Activated naive CD4-positive, alpha-beta T cell treated with Interleukin-2 at 50 U/mL for 16 hours (primary cell): ENCODE data around the gene TRIM15.

Source experiments
- DNase-seq: peaks from one replicate; pipeline ENCODE4 v3.0.0-alpha.2; 2020

The TRIM15 gene

GRCh38 chr6:30147096-30147495, 16.2 kb upstream of the TRIM15 start:
- no peak for DNase-seq

- DNase-seq = no peak
Observed at GRCh38 chr6:30149234-30149633, 14.1 kb upstream of the TRIM15 start.

GRCh38 chr6:30149858-30150550, 13.3 kb upstream of the TRIM15 start:
- no peak for DNase-seq

- no peak for DNase-seq
Observed at GRCh38 chr6:30150671-30151395, 12.5 kb upstream of the TRIM15 start.

- DNase-seq = no peak
Observed at GRCh38 chr6:30151580-30151979, 11.8 kb upstream of the TRIM15 start.

- no peak for DNase-seq
Observed at GRCh38 chr6:30152016-30152673, 11.2 kb upstream of the TRIM15 start.

- DNase-seq = no peak
Observed at GRCh38 chr6:30152910-30153610, 10.3 kb upstream of the TRIM15 start.

GRCh38 chr6:30154061-30154460, 9.3 kb upstream of the TRIM15 start:
- DNase-seq = no peak

GRCh38 chr6:30154709-30155519, 8.4 kb upstream of the TRIM15 start:
- no peak for DNase-seq

- DNase-seq = no peak
Observed at GRCh38 chr6:30155520-30156261, 7.7 kb upstream of the TRIM15 start.

GRCh38 chr6:30156262-30156599, 7.1 kb upstream of the TRIM15 start:
- no peak for DNase-seq

- no peak for DNase-seq
Observed at GRCh38 chr6:30156774-30157173, 6.6 kb upstream of the TRIM15 start.

- DNase-seq = no peak
Observed at GRCh38 chr6:30157581-30157980, 5.8 kb upstream of the TRIM15 start.

- no peak for DNase-seq
Observed at GRCh38 chr6:30157999-30158398, 5.3 kb upstream of the TRIM15 start.

- DNase-seq = no peak
Observed at GRCh38 chr6:30158475-30159040, 4.8 kb upstream of the TRIM15 start.

- DNase-seq = no peak
Observed at GRCh38 chr6:30160008-30160784, 3.1 kb upstream of the TRIM15 start.

- DNase-seq = no peak
Observed at GRCh38 chr6:30160785-30161531, 2.4 kb upstream of the TRIM15 start, which contains the start of gene TRIM10. Gene TRIM10 (minus strand): TSS chr6:30161211. CDS start chr6:30160858, 353 bp downstream.

GRCh38 chr6:30162265-30163089, 869 bp upstream of the TRIM15 start:
- no peak for DNase-seq
